Hepatocyte (in vitro differentiated cells): ENCODE results near the gene HACD2. TPM values are rescaled to one million over a fixed set of nuclear protein-coding genes. Genes with fewer than 3 reads are reported as not detected.
A peak's percentile ranks its signal among the peaks of the same experiment; 100 is the strongest.
"Not testable (repeated sequence)": the region's sequence is repeated elsewhere in the genome, so short reads cannot be mapped to it uniquely, and the experiment has no call there.

Experiments
- DNase-seq: peaks from one replicate; pipeline ENCODE4 v3.0.0-alpha.2; 2016; ENCODE audit warnings: low spot score
- H2AFZ ChIP-seq: fragments of 200-600 bp; sonication (generic); 2 replicates; pipeline ENCODE4 v1.6.0; 2016; ENCODE audit warnings: antibody characterized with exemption, mild to moderate bottlenecking
- H3K27ac ChIP-seq: fragments of 200-600 bp; sonication (generic); 2 replicates; pipeline ENCODE4 v1.5.1; 2016; ENCODE audit warnings: mild to moderate bottlenecking
- H3K27me3 ChIP-seq: fragments of 200-600 bp; sonication (generic); 2 replicates; pipeline ENCODE4 v1.6.1; 2016
- H3K36me3 ChIP-seq: fragments of 200-600 bp; sonication (generic); replicated peaks from 2 replicates; pipeline ENCODE4 v1.5.1; 2016; ENCODE audit warnings: low read depth; ENCODE audit not compliant: insufficient read depth
- H3K4me1 ChIP-seq: fragments of 200-600 bp; sonication (generic); 2 replicates; pipeline ENCODE4 v1.5.1; 2016; ENCODE audit warnings: mild to moderate bottlenecking, moderate library complexity; ENCODE audit not compliant: insufficient read depth
- H3K4me2 ChIP-seq: fragments of 200-600 bp; sonication (generic); 2 replicates; pipeline ENCODE4 v1.6.0; 2016
- H3K4me3 ChIP-seq: fragments of 200-600 bp; sonication (generic); 2 replicates; pipeline ENCODE4 v1.5.1; 2016; ENCODE audit warnings: mild to moderate bottlenecking
- H3K79me2 ChIP-seq: fragments of 200-600 bp; sonication (generic); 2 replicates; pipeline ENCODE4 v1.6.0; 2017; ENCODE audit warnings: mild to moderate bottlenecking
- H3K9me2 ChIP-seq: fragments of 200-600 bp; sonication (generic); replicated peaks from 2 replicates; pipeline ENCODE4 v1.6.0; 2017; ENCODE audit warnings: mild to moderate bottlenecking; ENCODE audit not compliant: insufficient read depth
- H3K9me3 ChIP-seq: fragments of 200-600 bp; sonication (generic); 2 replicates; pipeline ENCODE4 v1.5.1; 2016; ENCODE audit warnings: low read depth, mild to moderate bottlenecking
- H4K20me1 ChIP-seq: fragments of 200-600 bp; sonication (generic); 2 replicates; pipeline ENCODE4 v1.6.0; 2016; ENCODE audit warnings: mild to moderate bottlenecking; ENCODE audit not compliant: insufficient read depth, poor library complexity, severe bottlenecking
- CTCF ChIP-seq: fragments of 200-600 bp; sonication (generic); IDR thresholded peaks from 2 replicates; pipeline ENCODE4 v1.5.1; 2016; ENCODE audit warnings: antibody characterized with exemption, mild to moderate bottlenecking; ENCODE audit not compliant: poor library complexity
- EZH2 ChIP-seq: fragments of 200-600 bp; sonication (generic); IDR thresholded peaks from 2 replicates; pipeline ENCODE4 v1.6.1; 2016; ENCODE audit warnings: antibody characterized with exemption, mild to moderate bottlenecking, borderline replicate concordance
- EZH2phosphoT487 ChIP-seq: fragments of 200-600 bp; sonication (generic); IDR thresholded peaks from one replicate; pipeline ENCODE4 v1.6.1; 2018; ENCODE audit warnings: antibody characterized with exemption, mild to moderate bottlenecking, low read depth, moderate library complexity; ENCODE audit not compliant: unreplicated experiment, severe bottlenecking
- WGBS: methylation state at CpG from one replicate; pipeline ENCODE4 v1.1.6; 2016; ENCODE audit warnings: low lambda C conversion rate; ENCODE audit errors: missing lambda C conversion rate; 5-methylcytosine and 5-hydroxymethylcytosine counted together
- polyA plus RNA-seq: library from polyadenylated mRNA; unstranded; fragments of >200 nt; fragmentation: Nextera tagmentation; extraction: Ambion mirVana; gene quantifications from 2 replicates; pipeline ENCODE4 v1.2.1, GENCODE V29; 2016
- total RNA-seq: library from RNA; depleted of rRNA; stranded (reverse); fragments of >200 nt; gene quantifications from 2 replicates; pipeline ENCODE4 v1.2.3, GENCODE V29; 2014

The HACD2 gene
- total and polyA plus RNA-seq, 2 experiments from 2014 or later, result 31.8 to 64.3 TPM

- Histone ChIP-seq H3K4me3 (no peak overlapping the region), H3K79me2 (peaks cover 9% of the 10 kb centered on the region), H4K20me1 (no peaks in the 10 kb centered on the region), H2AFZ (no peak overlapping the region), H3K9me2 (no peaks in the 10 kb centered on the region), H3K9me3 (no peaks in the 10 kb centered on the region), H3K36me3 (no peaks in the 10 kb centered on the region), H3K4me1 (peaks cover 38% of the 10 kb centered on the region), H3K4me2 (peak overlapping the region; percentile 51), H3K27me3 (no peaks in the 10 kb centered on the region), H3K27ac (peak overlapping the region; percentile 64)
- TF ChIP-seq EZH2, result no peak
- TF ChIP-seq CTCF, result no peak
- no peak for TF ChIP-seq EZH2phosphoT487
- DNase-seq, result no peak
Measured at GRCh38 chr3:123606527-123606926, 21.7 kb upstream of the HACD2 start.

DNA sequence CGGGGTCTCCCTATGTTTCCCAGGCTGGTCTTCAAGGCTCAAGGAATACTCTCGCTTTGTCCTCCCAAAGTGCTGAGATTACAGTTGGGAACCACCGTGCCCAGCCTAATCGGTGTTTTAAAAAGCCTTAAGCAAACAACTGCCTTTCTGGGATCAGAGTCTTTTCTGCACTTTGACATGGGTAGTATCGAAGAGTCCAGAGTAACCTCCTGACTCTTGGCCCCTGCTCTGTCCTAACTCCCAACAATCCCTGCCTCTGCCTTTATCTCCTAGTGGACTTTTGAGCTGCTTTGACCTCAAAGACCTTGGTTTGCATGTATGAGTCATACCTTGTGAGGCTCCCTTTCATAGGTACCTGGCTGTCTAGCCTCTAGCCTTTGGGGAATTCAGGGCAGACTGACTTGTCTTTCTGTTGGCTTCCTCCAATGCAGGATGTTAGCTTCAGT lies 21.0 kb upstream of the HACD2 start:
- no peak overlapping the region for H3K4me3 ChIP-seq
- peak overlapping the region; percentile 64 for H3K27ac ChIP-seq
- TF ChIP-seq EZH2phosphoT487 (no peak), EZH2 (no peak), CTCF (no peak)
- peaks cover 44% of the 10 kb centered on the region for H3K4me1 ChIP-seq
- no peaks in the 10 kb centered on the region for H3K9me3 ChIP-seq
- no peaks in the 10 kb centered on the region for H3K36me3 ChIP-seq
- H2AFZ ChIP-seq, result no peak overlapping the region
- peak; percentile 75 for DNase-seq
- H3K9me2 ChIP-seq, result no peaks in the 10 kb centered on the region
- H3K27me3 ChIP-seq, result no peaks in the 10 kb centered on the region
- WGBS, result 52% methylated on average over 5 of the region's 5 CpGs
- peak overlapping the region; percentile 51 for H3K4me2 ChIP-seq
- peaks cover 9% of the 10 kb centered on the region for H3K79me2 ChIP-seq
- no peaks in the 10 kb centered on the region for H4K20me1 ChIP-seq

DNA sequence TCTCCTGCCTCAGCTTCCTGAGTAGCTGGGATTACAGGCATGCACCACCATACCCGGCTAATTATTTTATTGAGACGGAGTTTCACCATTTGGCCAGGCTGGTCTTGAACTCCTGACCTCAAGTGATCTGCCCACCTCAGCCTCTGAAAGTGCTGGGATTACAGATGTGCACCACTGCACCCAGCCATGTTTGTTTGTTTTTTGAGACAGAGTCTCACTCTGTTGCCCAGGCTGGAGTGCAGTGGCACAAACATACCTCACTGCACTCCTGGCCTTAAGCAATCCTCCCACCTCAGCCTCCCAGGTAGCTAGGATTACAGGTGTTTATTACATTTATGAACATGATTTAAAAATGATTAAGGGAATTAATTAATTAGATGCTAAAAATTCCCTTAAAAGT lies 18.3 kb upstream of the HACD2 start:
- H2AFZ ChIP-seq, H3K27me3 ChIP-seq, H4K20me1 ChIP-seq, H3K4me2 ChIP-seq, H3K9me3 ChIP-seq, H3K9me2 ChIP-seq, H3K79me2 ChIP-seq, H3K27ac ChIP-seq, DNase-seq, H3K4me3 ChIP-seq, H3K36me3 ChIP-seq: not testable (repeated sequence)
- H3K4me1 ChIP-seq, result peaks cover 39% of the 10 kb centered on the region
- 47% methylated on average over 2 of the region's 2 CpGs for WGBS

DNA sequence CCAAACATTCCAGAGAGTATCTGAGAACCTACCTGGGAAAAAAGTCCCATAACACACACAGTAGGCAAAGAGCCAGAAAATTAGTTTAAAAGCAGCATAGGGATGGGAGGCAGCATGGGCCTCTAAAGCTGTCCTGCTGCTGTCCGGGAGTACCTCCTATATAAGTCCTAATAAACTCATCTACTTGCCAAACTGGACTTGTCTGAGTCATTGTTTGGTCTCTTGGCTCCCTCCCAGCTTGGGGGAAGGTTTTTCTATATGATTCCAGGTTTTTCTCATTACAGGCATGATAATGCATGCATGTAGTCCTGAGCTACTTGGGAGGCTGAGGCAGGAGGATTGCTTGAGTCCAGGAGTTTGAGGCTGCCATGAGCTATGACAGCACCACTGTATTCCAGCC lies 17.5 kb upstream of the HACD2 start:
- no peaks in the 10 kb centered on the region for H3K9me3 ChIP-seq
- no peak for TF ChIP-seq EZH2
- TF ChIP-seq CTCF, result no peak
- TF ChIP-seq EZH2phosphoT487, result no peak

GRCh38 chr3:123600863-123601262 lies 16.0 kb upstream of the HACD2 start:
- not testable (repeated sequence) for H3K9me2 ChIP-seq, H3K4me2 ChIP-seq, H3K9me3 ChIP-seq, H3K79me2 ChIP-seq, H2AFZ ChIP-seq, DNase-seq, H3K27me3 ChIP-seq, H4K20me1 ChIP-seq, H3K4me3 ChIP-seq, H3K36me3 ChIP-seq
- Histone ChIP-seq H3K27ac (peak overlapping the region; percentile 40), H3K4me1 (peaks cover 39% of the 10 kb centered on the region)

More for the DNA sequence above, 17.5 kb upstream of the HACD2 start:
- Histone ChIP-seq H3K4me2 (no peak overlapping the region), H3K79me2 (peaks cover 6% of the 10 kb centered on the region), H4K20me1 (no peaks in the 10 kb centered on the region), H3K27me3 (no peaks in the 10 kb centered on the region), H3K4me3 (no peak overlapping the region), H2AFZ (no peak overlapping the region), H3K27ac (peak overlapping the region; percentile 33), H3K36me3 (no peaks in the 10 kb centered on the region), H3K4me1 (peaks cover 39% of the 10 kb centered on the region), H3K9me2 (no peaks in the 10 kb centered on the region)
- WGBS, result 53% methylated on average over 1 of the region's 1 CpG
- peak; percentile 33 for DNase-seq
